Esophagus muscularis mucosa (tissue), 4 donors: Measurements from ENCODE around the gene TRERF1. TPM values are rescaled to one million over a fixed set of nuclear protein-coding genes. Genes with fewer than 3 reads are reported as not detected.

Experiments used
- DNase-seq: peaks from one replicate; pipeline ENCODE4 v3.0.0-alpha.2; 2017; ENCODE audit errors: extremely low spot score
- H3K27ac ChIP-seq, 4 donors: fragments of 200-600 bp; sonication (generic); replicated peaks in 1 of 4; 1 replicate in 3 of 4; 2 replicates in 1 of 4; pipeline ENCODE4 v1.5.1; 2016 to 2019; ENCODE audit warnings: mild to moderate bottlenecking in 1 of 4
- H3K27me3 ChIP-seq, 4 donors: fragments of 200-600 bp; sonication (generic); one replicate each; pipeline versions ENCODE4 v1.5.1 to v1.6.0; 2016 to 2019
- H3K36me3 ChIP-seq, 4 donors: fragments of 200-600 bp; sonication (generic); one replicate each; pipeline ENCODE4 v1.5.1; 2016 to 2019
- H3K4me1 ChIP-seq, 4 donors: fragments of 200-600 bp; sonication (generic); one replicate each; pipeline ENCODE4 v1.5.1; 2016 to 2019
- H3K4me3 ChIP-seq, 4 donors: fragments of 200-600 bp; sonication (generic); 1 replicate in 2 of 4; 2 replicates in 2 of 4; pipeline ENCODE4 v1.5.1; 2016 to 2019; ENCODE audit warnings: mild to moderate bottlenecking in 4 of 4, moderate library complexity in 1 of 4
- H3K9me3 ChIP-seq, 4 donors: fragments of 200-600 bp; sonication (generic); 1 replicate in 3 of 4; 2 replicates in 1 of 4; pipeline ENCODE4 v1.5.1; 2016 to 2019
- EP300 ChIP-seq: sonication (generic); formaldehyde crosslinking; IDR thresholded peaks from one replicate; pipeline ENCODE4 v1.6.1; 2017; ENCODE audit warnings: antibody characterized with exemption
- POLR2A ChIP-seq: fragments of 450-650 bp; IDR thresholded peaks from one replicate; pipeline ENCODE4 v1.6.1; 2017; ENCODE audit warnings: antibody characterized with exemption, moderate library complexity, mild to moderate bottlenecking, low read depth
- POLR2AphosphoS5 ChIP-seq, 2 donors: sonication (generic); formaldehyde crosslinking; IDR thresholded peaks; one replicate each; pipeline ENCODE4 v1.6.1; 2017; ENCODE audit warnings: antibody characterized with exemption in 2 of 2
- WGBS: methylation state at CpG from one replicate; pipeline ENCODE4 v1.1.5; 2018; 5-methylcytosine and 5-hydroxymethylcytosine counted together
- intact Hi-C: fragments of 100-400 bp; cut with DNase I; formaldehyde crosslinking; loops from one replicate; pipeline ENCODE4 v1.15.1; 2023
- total RNA-seq, 4 donors: library from RNA; depleted of rRNA; stranded (reverse); fragments of >200 nt; gene quantifications; one replicate each; pipeline versions ENCODE4 v1.1.0 to v1.2.1, GENCODE V29; 2016
- TF ChIP-seq, protein P1 (sequence below), 3 experiments: fragments of 200-600 bp in 2 of 3; fragments of 450-650 bp in 1 of 3; sonication (generic) in 2 of 3; IDR thresholded peaks; one replicate each; pipeline ENCODE4 v1.5.1; 2017 to 2019; ENCODE audit warnings: antibody characterized with exemption in 3 of 3, mild to moderate bottlenecking in 2 of 3, moderate library complexity in 1 of 3

TRERF1 gene
- total RNA-seq, 4 donors from 2014 or later = 4.6 to 8.6 (median 6.4) TPM

DNA sequence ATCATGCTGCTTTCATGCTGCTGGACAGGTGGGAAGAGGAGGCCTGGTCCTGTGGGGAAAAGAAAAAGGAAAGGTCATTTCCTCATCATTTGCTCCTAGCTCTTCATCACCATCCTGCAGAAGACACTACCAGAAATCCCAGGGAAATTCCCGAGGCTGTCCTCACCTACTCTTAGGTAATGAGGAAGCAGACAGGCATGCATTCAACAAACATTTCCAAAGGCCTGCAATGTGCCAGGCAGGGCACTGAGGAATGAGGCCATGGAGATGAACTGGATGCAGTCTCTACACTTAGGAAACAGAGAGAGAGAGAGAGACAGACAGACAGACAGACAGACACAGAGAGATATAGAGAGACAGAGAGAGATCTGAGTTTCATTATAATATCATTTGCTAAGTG is 151.0 kb downstream of the TRERF1 start:
- no peak overlapping the region for H3K4me3 ChIP-seq
- 88% methylated on average over 1 of the region's 1 CpG for WGBS
- DNase-seq = no peak
- no peaks in the 10 kb centered on the region for H3K9me3 ChIP-seq
- TF ChIP-seq, protein P1, sequence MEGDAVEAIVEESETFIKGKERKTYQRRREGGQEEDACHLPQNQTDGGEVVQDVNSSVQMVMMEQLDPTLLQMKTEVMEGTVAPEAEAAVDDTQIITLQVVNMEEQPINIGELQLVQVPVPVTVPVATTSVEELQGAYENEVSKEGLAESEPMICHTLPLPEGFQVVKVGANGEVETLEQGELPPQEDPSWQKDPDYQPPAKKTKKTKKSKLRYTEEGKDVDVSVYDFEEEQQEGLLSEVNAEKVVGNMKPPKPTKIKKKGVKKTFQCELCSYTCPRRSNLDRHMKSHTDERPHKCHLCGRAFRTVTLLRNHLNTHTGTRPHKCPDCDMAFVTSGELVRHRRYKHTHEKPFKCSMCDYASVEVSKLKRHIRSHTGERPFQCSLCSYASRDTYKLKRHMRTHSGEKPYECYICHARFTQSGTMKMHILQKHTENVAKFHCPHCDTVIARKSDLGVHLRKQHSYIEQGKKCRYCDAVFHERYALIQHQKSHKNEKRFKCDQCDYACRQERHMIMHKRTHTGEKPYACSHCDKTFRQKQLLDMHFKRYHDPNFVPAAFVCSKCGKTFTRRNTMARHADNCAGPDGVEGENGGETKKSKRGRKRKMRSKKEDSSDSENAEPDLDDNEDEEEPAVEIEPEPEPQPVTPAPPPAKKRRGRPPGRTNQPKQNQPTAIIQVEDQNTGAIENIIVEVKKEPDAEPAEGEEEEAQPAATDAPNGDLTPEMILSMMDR (IDR thresholded peaks at IDR 0.05) = no peak
- TF ChIP-seq POLR2AphosphoS5 (IDR thresholded peaks at IDR 0.05) (no peak), POLR2A (no peak)
- H3K36me3 ChIP-seq = peaks cover 0 to 20% (median 9%) of the 10 kb centered on the region in 4 donors
- intact Hi-C loops = no loop called here
- H3K4me1 ChIP-seq = peaks cover 0 to 11% (median 9%) of the 10 kb centered on the region in 4 donors
- H3K27ac ChIP-seq = no peak overlapping the region
- no peaks in the 10 kb centered on the region for H3K27me3 ChIP-seq

DNA sequence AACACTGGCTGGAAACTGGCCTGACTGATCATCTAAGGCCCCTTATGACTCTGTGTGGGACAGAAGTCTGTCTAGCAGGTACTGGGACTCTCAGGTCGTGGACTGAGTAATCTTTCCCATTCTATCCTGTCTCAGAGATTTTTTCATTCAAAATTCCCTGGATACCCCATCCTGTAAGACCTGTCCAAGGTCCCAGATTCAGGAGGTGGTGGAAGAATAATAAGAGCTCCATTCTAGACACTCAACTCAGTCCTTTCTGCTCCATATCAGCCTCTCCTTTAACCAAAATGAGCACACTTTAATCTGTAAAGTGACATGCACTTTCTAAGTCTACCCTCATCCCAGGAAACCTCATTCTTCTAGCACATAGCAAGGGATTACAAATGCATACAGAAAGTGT is 151.5 kb downstream of the TRERF1 start:
- TF ChIP-seq, protein P1 (IDR thresholded peaks at IDR 0.05) = no peak
- TF ChIP-seq POLR2AphosphoS5 (IDR thresholded peaks at IDR 0.05) = no peak
- no peak for TF ChIP-seq EP300
- TF ChIP-seq POLR2A = no peak
- Histone ChIP-seq H3K9me3 (no peaks in the 10 kb centered on the region), H3K4me3 (no peak overlapping the region), H3K4me1 (peaks cover 0 to 11% (median 8%) of the 10 kb centered on the region in 4 donors), H3K36me3 (peaks cover 0 to 20% (median 9%) of the 10 kb centered on the region in 4 donors), H3K27me3 (no peaks in the 10 kb centered on the region), H3K27ac (no peak overlapping the region)
- intact Hi-C loops = no loop called here
- 76% methylated on average over 1 of the region's 1 CpG for WGBS
- DNase-seq = no peak

DNA sequence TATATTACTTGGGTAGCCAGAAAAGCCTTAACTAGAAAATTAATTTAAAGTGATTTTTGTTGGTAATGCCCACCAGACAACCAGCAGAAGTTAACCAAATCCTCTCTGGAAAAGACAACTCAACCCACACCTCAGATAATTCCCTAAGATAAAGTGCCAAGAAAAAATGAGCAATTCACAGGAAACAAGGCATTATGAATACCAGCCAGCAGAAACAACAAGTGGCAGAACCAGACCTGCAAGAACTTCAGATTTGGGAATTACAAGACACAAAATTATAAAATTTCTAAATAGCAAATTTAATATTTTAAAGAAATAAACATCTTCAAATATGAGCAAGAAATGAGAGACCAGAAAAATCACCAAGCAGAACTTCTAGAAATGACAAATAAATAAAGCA is 154.1 kb downstream of the TRERF1 start:
- peaks cover 0 to 3% (median 0%) of the 10 kb centered on the region in 4 donors for H3K4me1 ChIP-seq
- no peak overlapping the region for H3K4me3 ChIP-seq
- H3K27ac ChIP-seq = no peak overlapping the region
- no peaks in the 10 kb centered on the region for H3K9me3 ChIP-seq
- no peak for DNase-seq
- peaks cover 0 to 20% (median 9%) of the 10 kb centered on the region in 4 donors for H3K36me3 ChIP-seq
- intact Hi-C loops = no loop called here
- no peaks in the 10 kb centered on the region for H3K27me3 ChIP-seq
- TF ChIP-seq, protein P1 (IDR thresholded peaks at IDR 0.05) = no peak
- no peak for TF ChIP-seq EP300
- TF ChIP-seq POLR2AphosphoS5 (IDR thresholded peaks at IDR 0.05) = no peak
- TF ChIP-seq POLR2A = no peak

DNA sequence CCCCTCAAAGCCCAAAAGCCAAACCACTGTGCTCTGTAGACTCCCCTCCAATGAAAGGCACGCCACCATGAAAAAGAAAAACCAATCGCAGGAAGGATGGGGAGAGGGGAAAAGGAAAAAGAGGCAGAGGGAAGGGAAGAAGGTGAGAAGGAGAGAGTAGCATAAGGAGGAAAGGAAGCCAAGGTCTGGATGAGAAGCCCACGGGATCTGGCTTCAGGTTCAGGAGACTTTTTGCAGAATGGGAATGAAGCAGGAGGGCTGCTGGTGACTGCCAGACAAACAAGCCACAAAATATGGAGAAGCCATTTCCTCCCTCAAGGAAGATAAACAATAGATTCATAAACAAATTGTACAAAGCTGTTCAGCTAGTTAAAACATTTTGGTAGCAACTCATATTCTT is 155.1 kb downstream of the TRERF1 start:
- H3K4me3 ChIP-seq = no peak overlapping the region
- H3K4me1 ChIP-seq = peaks cover 0 to 3% (median 0%) of the 10 kb centered on the region in 4 donors
- TF ChIP-seq EP300 (no peak), POLR2A (no peak), POLR2AphosphoS5 (IDR thresholded peaks at IDR 0.05) (no peak)
- TF ChIP-seq, protein P1 (IDR thresholded peaks at IDR 0.05) = no peak
- WGBS = 90% methylated on average over 3 of the region's 3 CpGs
- no peaks in the 10 kb centered on the region for H3K27me3 ChIP-seq
- H3K9me3 ChIP-seq = no peaks in the 10 kb centered on the region
- intact Hi-C loops = no loop called here
- peaks cover 0 to 20% (median 9%) of the 10 kb centered on the region in 4 donors for H3K36me3 ChIP-seq
- no peak overlapping the region for H3K27ac ChIP-seq
- no peak for DNase-seq

DNA sequence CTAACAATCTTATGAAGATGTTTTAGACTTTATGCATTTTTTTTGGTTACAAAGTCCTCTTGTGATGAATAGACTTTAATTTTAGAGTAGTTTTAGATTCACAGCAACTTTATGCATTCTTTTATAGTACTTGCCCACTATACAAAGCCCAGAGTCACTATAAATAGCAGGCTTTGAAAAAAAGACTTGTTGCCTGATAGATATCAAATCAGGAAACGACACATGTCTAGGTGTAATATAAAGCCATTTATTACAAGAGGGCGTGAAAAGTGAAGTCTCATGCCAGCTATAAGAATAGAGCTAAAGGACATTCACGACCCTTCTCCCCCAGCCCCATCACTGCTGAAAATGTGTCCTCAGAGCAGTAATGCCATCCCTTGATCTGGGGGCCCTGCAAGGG is 156.0 kb downstream of the TRERF1 start:
- H3K27ac ChIP-seq = no peak overlapping the region
- TF ChIP-seq POLR2A (no peak), POLR2AphosphoS5 (IDR thresholded peaks at IDR 0.05) (no peak), EP300 (no peak)
- TF ChIP-seq, protein P1 (IDR thresholded peaks at IDR 0.05) = no peak

More for the DNA sequence above, 156.0 kb downstream of the TRERF1 start:
- no peak for DNase-seq
- Histone ChIP-seq H3K4me1 (peaks cover 0 to 3% (median 0%) of the 10 kb centered on the region in 4 donors), H3K9me3 (no peaks in the 10 kb centered on the region), H3K36me3 (peaks cover 0 to 20% (median 9%) of the 10 kb centered on the region in 4 donors), H3K4me3 (no peak overlapping the region), H3K27me3 (no peaks in the 10 kb centered on the region)
- 91% methylated on average over 3 of the region's 3 CpGs for WGBS
- intact Hi-C loops = no loop called here
